Inflammatory macrophage treated with lipopolysaccharide for 4 hours (primary cell): ENCODE data around the gene MKNK2.
"Not testable (repeated sequence)": the region's sequence is repeated elsewhere in the genome, so short reads cannot be mapped to it uniquely, and the experiment has no call there.

Source experiments
- DNase-seq: peaks from one replicate; pipeline ENCODE4 v3.0.0-alpha.2; 2020

Gene MKNK2

DNA sequence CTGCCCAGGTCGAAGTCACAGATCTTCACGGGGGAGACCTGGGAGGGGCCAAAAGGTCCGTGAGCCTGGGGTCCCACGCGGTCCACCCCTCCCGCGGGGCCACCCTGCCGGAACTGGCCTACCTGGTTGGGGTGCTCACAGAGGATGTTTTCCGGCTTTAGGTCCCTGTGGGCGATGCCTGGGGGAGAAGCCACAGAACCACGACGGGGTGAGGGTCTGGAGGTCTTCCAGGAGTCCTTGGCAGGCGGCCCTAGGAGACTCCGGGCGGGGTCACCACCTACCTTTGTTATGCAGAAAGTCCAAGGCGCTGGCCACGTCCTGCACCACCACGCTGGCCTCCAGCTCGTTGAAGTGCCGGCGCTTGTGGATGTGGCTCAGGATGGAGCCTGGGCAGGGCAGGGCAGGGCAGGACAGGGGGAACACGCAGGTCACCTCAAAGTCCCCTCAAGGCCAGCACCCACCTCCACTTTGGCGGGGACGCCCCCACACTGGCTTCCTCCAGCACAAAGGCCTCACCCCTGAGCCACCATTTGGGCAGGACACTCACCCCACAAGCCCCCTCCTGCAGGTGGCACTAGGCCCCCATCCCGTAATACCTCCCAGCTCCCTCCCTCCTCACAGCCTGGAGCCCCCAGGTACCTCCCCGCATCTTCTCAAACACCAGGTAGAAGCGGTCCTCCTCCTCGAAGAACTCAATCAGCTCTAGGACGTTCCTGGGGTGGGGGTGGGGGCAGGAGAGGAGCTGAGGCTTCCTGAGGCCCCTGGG, 8.4 kb downstream of the MKNK2 start:
- DNase-seq: no peak

GRCh38 chr19:2041683-2042484, 9.2 kb downstream of the MKNK2 start:
- DNase-seq: peak; percentile 99

GRCh38 chr19:2041433-2041682, 9.7 kb downstream of the MKNK2 start:
- no peak for DNase-seq

- no peak for DNase-seq
Observed at GRCh38 chr19:2040647-2041432, 10.2 kb downstream of the MKNK2 start.

DNA sequence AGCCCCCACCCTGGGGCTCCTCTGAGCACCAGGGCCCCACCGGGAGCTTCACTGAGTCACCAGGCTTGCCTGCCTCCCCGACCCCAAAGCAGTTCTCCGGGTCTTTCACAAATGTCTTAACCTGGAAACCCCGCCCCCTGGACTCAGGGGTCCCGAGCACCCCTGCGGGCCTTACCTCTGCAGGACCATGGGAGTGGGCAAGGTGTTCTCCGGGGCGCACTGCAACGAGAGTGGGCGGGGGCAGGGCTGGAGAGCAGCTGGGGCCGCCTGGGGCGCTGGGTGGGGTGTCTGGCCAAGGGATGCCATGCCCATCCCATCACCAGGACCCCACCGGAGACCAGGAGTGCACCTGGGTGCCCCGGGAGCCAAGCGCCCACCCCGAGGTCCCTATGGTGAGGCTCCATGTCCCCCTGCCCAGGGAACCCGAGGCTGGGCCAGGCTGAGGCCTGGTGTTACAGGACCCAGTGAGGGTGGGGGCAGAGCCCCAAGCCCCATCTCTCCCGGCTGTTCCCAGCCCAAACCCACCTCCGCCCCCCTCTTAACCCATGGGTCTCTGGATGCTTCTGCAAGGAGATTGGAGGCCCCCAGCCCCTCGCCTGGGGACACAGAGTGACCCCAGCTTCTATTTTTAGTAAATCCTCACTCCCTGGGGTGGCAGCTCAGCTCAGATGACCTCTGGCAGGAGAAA, 10.9 kb downstream of the MKNK2 start:
- no peak for DNase-seq

GRCh38 chr19:2039089-2039958, 11.7 kb downstream of the MKNK2 start:
- DNase-seq: no peak

- no peak for DNase-seq
Observed at GRCh38 chr19:2038284-2039088, 12.6 kb downstream of the MKNK2 start.

DNA sequence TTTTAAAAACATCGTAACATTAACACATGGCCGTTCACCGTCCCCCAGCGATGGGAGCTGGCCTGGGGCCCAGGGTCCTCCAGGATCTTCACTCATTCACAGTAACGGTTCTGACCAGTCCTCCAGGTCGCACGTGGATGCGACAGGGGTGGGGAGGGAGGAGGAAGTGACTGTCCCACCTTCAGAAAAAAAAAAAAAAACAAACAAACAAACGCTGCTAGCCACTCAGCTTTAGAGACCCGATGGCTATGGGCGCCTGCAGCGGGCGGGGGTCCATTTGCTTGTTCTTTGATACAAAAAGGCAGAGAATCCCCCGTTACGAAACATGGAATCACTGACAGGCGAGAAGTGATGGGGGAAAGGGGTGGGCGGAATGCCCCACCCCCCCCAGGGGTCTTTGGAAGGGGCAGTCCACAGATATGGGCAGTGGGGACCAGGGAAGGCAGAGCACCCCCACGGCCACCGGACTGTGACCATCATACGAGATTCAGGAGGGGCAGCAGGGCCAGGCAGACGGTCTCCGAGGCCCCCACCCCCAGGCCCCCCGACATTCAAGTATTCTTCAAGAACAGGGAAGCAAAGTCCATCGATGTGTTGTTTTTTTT, 13.3 kb downstream of the MKNK2 start:
- DNase-seq: no peak

DNA sequence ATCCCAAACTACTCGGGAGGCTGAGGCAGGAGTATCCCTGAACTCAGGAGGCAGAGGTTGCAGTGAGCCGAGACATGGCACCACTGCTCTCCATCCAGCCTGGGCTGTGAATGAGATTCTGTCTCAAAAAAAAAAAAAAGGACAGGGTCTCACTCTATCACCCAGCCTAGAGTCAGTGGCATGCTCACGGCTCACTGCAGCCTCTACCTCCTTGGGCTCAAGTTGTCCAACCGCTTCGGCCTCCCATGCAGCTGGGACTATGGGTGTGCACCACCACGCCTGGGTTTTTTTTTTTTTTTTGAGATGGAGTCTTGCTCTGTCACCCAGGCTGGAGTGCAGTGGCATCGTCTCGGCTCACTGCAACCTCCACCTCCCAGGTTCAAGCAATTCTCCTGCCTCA, 14.6 kb downstream of the MKNK2 start:
- no peak for DNase-seq

- DNase-seq: no peak
Observed at GRCh38 chr19:2035590-2035991, 15.5 kb downstream of the MKNK2 start.

- DNase-seq: peak; percentile 65
Observed at GRCh38 chr19:2034729-2035589, 16.1 kb downstream of the MKNK2 start.

DNA sequence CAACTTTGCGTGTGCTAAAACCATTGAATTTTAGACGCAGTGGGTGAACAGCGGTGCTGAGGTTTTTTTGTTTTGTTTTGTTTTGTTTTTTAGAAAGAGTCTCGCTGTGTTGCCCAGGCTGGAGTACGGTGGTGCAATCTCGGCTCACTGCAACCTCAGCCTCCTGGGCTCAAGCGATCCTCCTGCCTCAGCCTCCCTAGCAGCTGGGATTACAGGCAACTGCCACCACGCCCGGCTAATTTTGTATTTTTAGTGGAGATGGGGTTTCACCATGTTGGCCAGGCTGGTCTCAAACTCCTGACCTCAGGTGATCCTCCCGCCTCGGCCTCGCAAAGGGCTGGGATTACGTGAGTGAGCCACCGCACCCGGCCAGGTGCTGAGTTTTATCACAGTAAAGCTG, 16.8 kb downstream of the MKNK2 start:
- DNase-seq: not testable (repeated sequence)

DNA sequence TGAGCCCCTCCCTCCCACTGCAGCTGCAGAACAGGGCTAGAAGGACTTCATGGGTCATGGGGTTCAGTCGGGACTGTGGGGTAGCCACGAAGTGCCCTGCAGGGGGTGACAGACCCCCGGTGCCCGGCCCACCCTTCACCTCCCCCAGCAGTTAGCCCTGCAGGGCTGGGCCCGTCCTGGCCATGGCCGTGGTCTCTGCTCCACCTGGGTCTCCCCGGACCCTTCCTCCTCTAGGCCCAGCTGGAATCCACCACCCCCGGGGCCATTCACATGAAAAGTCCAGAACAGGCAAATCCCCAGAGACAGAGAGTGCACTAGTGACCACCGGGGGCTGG, 17.3 kb downstream of the MKNK2 start:
- DNase-seq: no peak

GRCh38 chr19:2033115-2033824, 17.8 kb downstream of the MKNK2 start:
- DNase-seq: no peak

DNA sequence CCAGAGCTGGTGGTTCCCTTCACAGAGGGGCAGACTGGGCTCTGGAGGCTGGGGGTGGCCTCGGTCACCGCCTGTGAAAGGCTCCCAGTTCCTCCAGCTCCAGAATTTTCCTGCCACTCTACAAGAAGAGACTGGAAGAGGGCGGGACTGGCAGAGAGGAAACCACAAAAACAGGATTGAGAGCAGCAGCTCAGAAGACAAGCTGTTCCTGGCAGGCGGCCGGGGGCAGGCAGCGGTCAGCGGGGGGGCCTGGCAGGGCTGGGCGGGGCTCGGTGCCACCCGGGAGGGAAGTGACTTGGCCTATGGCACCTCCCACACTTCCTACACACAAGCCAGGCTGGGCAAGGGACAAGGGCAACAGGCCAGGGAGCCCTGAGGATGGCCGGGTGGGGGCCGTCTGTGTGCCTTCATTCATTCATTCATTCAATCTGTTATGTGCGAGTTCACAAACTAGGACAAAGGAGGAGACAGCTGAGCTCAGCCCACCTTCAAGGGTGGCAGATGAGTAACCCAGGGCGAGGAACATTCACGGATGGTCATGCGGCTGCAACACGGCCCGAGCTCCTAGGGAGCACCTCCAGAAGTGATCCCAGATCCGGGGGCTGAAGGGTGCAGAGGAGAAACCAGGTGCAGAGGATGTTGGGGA, 18.6 kb downstream of the MKNK2 start:
- peak; percentile 85 for DNase-seq

DNA sequence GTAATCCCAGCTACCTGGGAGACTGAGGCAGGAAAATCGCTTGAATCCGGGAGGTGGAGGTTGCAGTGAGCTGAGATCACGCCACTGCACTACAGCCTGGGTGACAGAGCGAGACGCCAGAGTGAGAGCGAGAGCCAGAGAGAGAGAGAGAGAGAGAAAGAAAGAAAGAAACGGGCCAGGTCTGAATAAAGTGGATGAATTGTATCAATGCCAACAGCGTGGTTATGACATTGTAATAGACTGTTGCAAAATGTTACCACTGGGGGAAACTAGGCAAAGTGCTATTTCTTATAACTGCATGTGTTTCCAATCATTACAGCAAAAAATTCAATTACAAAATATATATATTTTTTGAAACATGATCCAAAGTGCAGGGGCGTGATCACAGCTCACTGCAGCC, 23.7 kb downstream of the MKNK2 start:
- peak; percentile 28 for DNase-seq

GRCh38 chr19:2026770-2027169, 24.3 kb downstream of the MKNK2 start:
- no peak for DNase-seq

DNA sequence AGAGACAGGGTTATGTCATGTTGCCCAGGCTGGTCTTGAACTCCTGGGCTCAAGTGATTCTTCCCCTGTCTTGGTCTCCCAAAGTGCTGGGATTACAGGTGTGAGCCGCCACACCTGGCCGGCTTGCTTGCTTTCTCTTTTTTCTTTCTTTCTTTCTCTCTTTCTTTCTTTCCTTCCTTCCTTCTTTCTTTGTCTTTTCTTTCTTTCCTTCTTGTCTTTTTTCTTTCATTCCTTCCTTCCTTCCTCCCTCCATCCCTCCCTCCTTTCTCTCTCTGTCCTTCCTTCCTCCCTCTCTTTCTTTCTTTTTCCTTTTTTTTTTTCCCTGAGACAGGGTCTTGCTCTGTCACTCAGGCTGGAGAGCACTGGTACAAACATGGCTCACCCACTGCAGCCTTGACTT, 28.8 kb downstream of the MKNK2 start:
- no peak for DNase-seq
